Esophagus (tissue), 2 donors: ENCODE results near the gene DAB2. TPM values are rescaled to one million over a fixed set of nuclear protein-coding genes. Genes with fewer than 3 reads are reported as not detected.

Experiments
- H3K27ac ChIP-seq, 2 donors: one replicate each; pipeline ENCODE4 v1.5.1; 2013; ENCODE audit warnings: low read depth in 2 of 2, mild to moderate bottlenecking in 2 of 2, inconsistent platforms in 1 of 2, low read length in 1 of 2, moderate library complexity in 1 of 2
- H3K27me3 ChIP-seq, 2 donors: one replicate each; pipeline ENCODE4 v1.6.1; 2013; ENCODE audit warnings: low read length in 2 of 2, control low read depth in 1 of 2, mild to moderate bottlenecking in 1 of 2; ENCODE audit not compliant: insufficient read depth in 2 of 2, control insufficient read depth in 1 of 2
- H3K36me3 ChIP-seq, 2 donors: one replicate each; pipeline ENCODE4 v1.6.1; 2013; ENCODE audit warnings: low read length in 1 of 2; ENCODE audit not compliant: control insufficient read depth in 2 of 2, insufficient read depth in 2 of 2
- H3K4me1 ChIP-seq, 2 donors: one replicate each; pipeline ENCODE4 v1.6.1; 2013; ENCODE audit warnings: low read length in 1 of 2; ENCODE audit not compliant: control insufficient read depth in 2 of 2, insufficient read depth in 2 of 2
- H3K4me3 ChIP-seq, 2 donors: one replicate each; pipeline ENCODE4 v1.5.1; 2013; ENCODE audit warnings: low read length in 2 of 2, mild to moderate bottlenecking in 2 of 2, low read depth in 1 of 2, moderate library complexity in 1 of 2
- H3K9me3 ChIP-seq, 2 donors: one replicate each; pipeline ENCODE4 v1.6.1; 2013; ENCODE audit warnings: mild to moderate bottlenecking in 2 of 2, low read depth in 1 of 2, low read length in 1 of 2, moderate library complexity in 1 of 2; ENCODE audit not compliant: control insufficient read depth in 2 of 2, insufficient read depth in 1 of 2
- WGBS, 2 donors: extraction: QIAGEN DNeasy Blood & Tissue Kit; methylation state at CpG; one replicate each; pipeline ENCODE4 v1.1.7; 2013; 5-methylcytosine and 5-hydroxymethylcytosine counted together
- polyA plus RNA-seq, 2 donors: library from polyadenylated mRNA; stranded (reverse); fragments of 200-250 nt; gene quantifications; one replicate each; pipeline ENCODE4 v1.2.3, GENCODE V29; 2013
- donor health status: healthy with polysubstance abuse.
- donor health status: Bipolar disorder and iron deficiency.

The DAB2 gene
- polyA plus RNA-seq, 2 donors = 2.0 to 2.4 TPM

- H3K4me1 ChIP-seq = peaks cover 0 to 4% of the 10 kb centered on the region in 2 donors
- H3K4me3 ChIP-seq = no peak overlapping the region
- no peaks in the 10 kb centered on the region for H3K36me3 ChIP-seq
- no peaks in the 10 kb centered on the region for H3K27me3 ChIP-seq
- H3K9me3 ChIP-seq = no peaks in the 10 kb centered on the region
- H3K27ac ChIP-seq = no peak overlapping the region
- WGBS, 2 donors = 57 to 65% methylated on average over 5 of the region's 5 CpGs
Observed at GRCh38 chr5:39400713-39401578, 23.8 kb downstream of the DAB2 start.

GRCh38 chr5:39399135-39400036 is 25.4 kb downstream of the DAB2 start:
- H3K4me3 ChIP-seq = no peak overlapping the region
- 61% methylated on average over 1 of the region's 1 CpG for WGBS, 2 donors
- H3K27ac ChIP-seq = no peak overlapping the region
- H3K4me1 ChIP-seq = peaks cover 0 to 4% of the 10 kb centered on the region in 2 donors
- H3K9me3 ChIP-seq = no peaks in the 10 kb centered on the region
- no peaks in the 10 kb centered on the region for H3K27me3 ChIP-seq
- H3K36me3 ChIP-seq = no peaks in the 10 kb centered on the region

GRCh38 chr5:39396843-39397242 is 27.9 kb downstream of the DAB2 start:
- H3K27me3 ChIP-seq = no peaks in the 10 kb centered on the region
- H3K9me3 ChIP-seq = no peaks in the 10 kb centered on the region
- 74 to 75% methylated on average over 3 of the region's 3 CpGs for WGBS, 2 donors
- H3K4me1 ChIP-seq = peaks cover 0 to 4% of the 10 kb centered on the region in 2 donors
- no peak overlapping the region for H3K4me3 ChIP-seq
- H3K36me3 ChIP-seq = no peaks in the 10 kb centered on the region
- no peak overlapping the region for H3K27ac ChIP-seq

- Histone ChIP-seq H3K4me3 (no peak overlapping the region), H3K27ac (no peak overlapping the region), H3K9me3 (no peaks in the 10 kb centered on the region), H3K36me3 (no peaks in the 10 kb centered on the region), H3K27me3 (no peaks in the 10 kb centered on the region), H3K4me1 (peaks cover 0 to 4% of the 10 kb centered on the region in 2 donors)
Observed at GRCh38 chr5:39395521-39395920, 29.3 kb downstream of the DAB2 start.

- Histone ChIP-seq H3K36me3 (no peaks in the 10 kb centered on the region), H3K27me3 (no peaks in the 10 kb centered on the region), H3K4me1 (peaks cover 0 to 4% of the 10 kb centered on the region in 2 donors), H3K4me3 (no peak overlapping the region), H3K27ac (no peak overlapping the region), H3K9me3 (no peaks in the 10 kb centered on the region)
- 30 to 34% methylated on average over 3 of the region's 3 CpGs for WGBS, 2 donors
Observed at GRCh38 chr5:39394946-39395345, 29.8 kb downstream of the DAB2 start.

- 96% methylated on average over 3 of the region's 3 CpGs for WGBS, 2 donors
- Histone ChIP-seq H3K36me3 (no peaks in the 10 kb centered on the region), H3K9me3 (no peaks in the 10 kb centered on the region), H3K4me1 (no peaks in the 10 kb centered on the region), H3K4me3 (no peak overlapping the region), H3K27ac (no peak overlapping the region), H3K27me3 (no peaks in the 10 kb centered on the region)
Observed at GRCh38 chr5:39390945-39391344, 33.8 kb downstream of the DAB2 start.

- WGBS, 2 donors = 89 to 92% methylated on average over 2 of the region's 2 CpGs
- no peaks in the 10 kb centered on the region for H3K27me3 ChIP-seq
- H3K36me3 ChIP-seq = peaks cover 0 to 2% of the 10 kb centered on the region in 2 donors
Observed at GRCh38 chr5:39387293-39387692, 37.5 kb downstream of the DAB2 start.

GRCh38 chr5:39384271-39384670 is 40.5 kb downstream of the DAB2 start:
- no peak overlapping the region for H3K27ac ChIP-seq
- H3K4me3 ChIP-seq = no peak overlapping the region
- H3K36me3 ChIP-seq = peaks cover 0 to 2% of the 10 kb centered on the region in 2 donors
- no peaks in the 10 kb centered on the region for H3K27me3 ChIP-seq
- H3K4me1 ChIP-seq = no peaks in the 10 kb centered on the region
- WGBS, 2 donors = 83 to 86% methylated on average over 1 of the region's 1 CpG
- H3K9me3 ChIP-seq = no peaks in the 10 kb centered on the region

More at GRCh38 chr5:39387293-39387692, 37.5 kb downstream of the DAB2 start:
- no peaks in the 10 kb centered on the region for H3K9me3 ChIP-seq
- no peaks in the 10 kb centered on the region for H3K4me1 ChIP-seq
- no peak overlapping the region for H3K27ac ChIP-seq
- H3K4me3 ChIP-seq = no peak overlapping the region

- Histone ChIP-seq H3K27ac (no peak overlapping the region), H3K4me1 (no peaks in the 10 kb centered on the region), H3K27me3 (no peaks in the 10 kb centered on the region), H3K4me3 (no peak overlapping the region), H3K36me3 (peaks cover 0 to 2% of the 10 kb centered on the region in 2 donors), H3K9me3 (no peaks in the 10 kb centered on the region)
- 84 to 89% methylated on average over 3 of the region's 3 CpGs for WGBS, 2 donors
Observed at GRCh38 chr5:39381376-39381775, 43.4 kb downstream of the DAB2 start.
